ENCODE results near the gene AKAP9.
"Not testable (repeated sequence)": the region's sequence is repeated elsewhere in the genome, so short reads cannot be mapped to it uniquely, and the experiment has no call there.

AKAP9 gene

DNA sequence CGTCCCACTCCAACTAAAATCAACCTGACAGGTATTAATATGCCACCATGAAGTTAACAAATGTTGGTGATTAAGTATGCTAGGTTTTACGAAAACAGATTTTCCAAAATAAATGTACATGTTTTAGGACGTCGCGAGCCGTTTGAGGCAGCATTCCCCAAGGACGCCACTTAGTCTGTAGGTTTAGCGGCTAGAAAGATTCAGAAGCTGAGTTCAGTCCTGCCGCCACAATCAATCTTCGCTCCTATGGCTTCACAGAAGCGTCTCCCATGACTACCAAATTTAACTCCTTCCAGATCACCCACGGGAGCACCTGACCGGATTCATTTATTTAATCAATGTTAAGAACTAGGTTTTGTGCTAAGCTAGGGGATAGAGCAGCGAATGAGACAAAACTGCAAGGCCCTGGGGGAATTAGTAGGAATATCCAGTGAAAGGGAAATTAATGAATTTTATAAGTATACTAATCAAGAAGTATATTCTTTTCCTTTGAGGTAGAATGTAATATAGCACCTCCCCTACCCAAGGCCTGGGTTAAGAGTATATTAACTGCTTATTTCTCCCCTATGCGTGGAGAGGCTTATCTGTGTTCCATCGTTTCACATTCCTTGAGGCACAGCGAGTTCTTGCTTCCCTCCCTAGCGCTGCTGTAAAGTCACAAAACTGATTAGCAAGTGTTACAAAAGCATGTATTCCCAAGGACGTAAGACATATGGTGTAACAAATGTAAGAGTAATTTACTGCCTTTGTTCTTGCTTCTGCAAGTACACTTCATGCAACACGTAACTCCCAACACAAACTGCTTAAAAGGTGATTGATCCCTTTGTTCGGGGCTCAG, 194.6 kb downstream of the AKAP9 start:
- H3K36me3 ChIP-seq (ENCODE audit: control insufficient read depth in 1 of 2, insufficient read depth in 2 of 2, low read length in 2 of 2), result peaks cover 0 to 8% of the 10 kb centered on the region in 2 donors
- no peaks in the 10 kb centered on the region for H3K9me3 ChIP-seq (ENCODE audit: control insufficient read depth in 1 of 2, low read length in 2 of 2)
- peaks cover 6 to 10% of the 10 kb centered on the region in 2 donors for H3K4me1 ChIP-seq (ENCODE audit: control insufficient read depth in 1 of 2, insufficient read depth in 2 of 2, low read length in 2 of 2)
- H3K27me3 ChIP-seq (ENCODE audit: low read depth, low read length), result no peaks in the 10 kb centered on the region
- H3K27ac ChIP-seq (ENCODE audit: low read length), result peak overlapping the region; percentile 95
- H3K4me3 ChIP-seq (ENCODE audit: low read depth in 1 of 2, low read length in 2 of 2), result peak overlapping the region; percentile 89 to 97

DNA sequence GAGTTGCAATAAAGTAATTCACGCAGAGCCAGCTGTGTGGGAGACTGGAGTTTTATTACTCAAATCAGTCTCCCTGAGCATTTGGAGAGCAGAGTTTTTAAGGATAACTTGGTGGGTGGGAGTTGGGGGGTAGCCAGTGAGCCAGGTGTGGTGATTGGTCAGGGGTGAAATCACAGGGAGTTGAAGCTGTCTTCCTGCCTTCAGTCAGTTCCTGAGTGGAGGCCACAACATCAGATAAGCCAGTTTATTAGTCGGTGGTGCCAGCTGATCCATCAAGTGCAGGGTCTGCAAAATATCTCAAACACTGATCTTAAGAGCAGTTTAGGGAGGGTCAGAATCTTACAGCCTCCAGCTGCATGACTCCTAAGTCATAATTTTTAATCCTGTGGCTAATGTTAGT, 196.9 kb downstream of the AKAP9 start:
- H3K36me3 ChIP-seq (ENCODE audit: control insufficient read depth in 1 of 2, insufficient read depth in 2 of 2, low read length in 2 of 2), result no peaks in the 10 kb centered on the region
- H3K4me3 ChIP-seq (ENCODE audit: low read depth in 1 of 2, low read length in 2 of 2), result no peak overlapping the region
- H3K9me3 ChIP-seq (ENCODE audit: control insufficient read depth in 1 of 2, low read length in 2 of 2), result no peaks in the 10 kb centered on the region
- no peaks in the 10 kb centered on the region for H3K27me3 ChIP-seq (ENCODE audit: low read depth, low read length)
- peaks cover 0 to 4% of the 10 kb centered on the region in 2 donors for H3K4me1 ChIP-seq (ENCODE audit: control insufficient read depth in 1 of 2, insufficient read depth in 2 of 2, low read length in 2 of 2)
- H3K27ac ChIP-seq (ENCODE audit: low read length), result no peak overlapping the region

DNA sequence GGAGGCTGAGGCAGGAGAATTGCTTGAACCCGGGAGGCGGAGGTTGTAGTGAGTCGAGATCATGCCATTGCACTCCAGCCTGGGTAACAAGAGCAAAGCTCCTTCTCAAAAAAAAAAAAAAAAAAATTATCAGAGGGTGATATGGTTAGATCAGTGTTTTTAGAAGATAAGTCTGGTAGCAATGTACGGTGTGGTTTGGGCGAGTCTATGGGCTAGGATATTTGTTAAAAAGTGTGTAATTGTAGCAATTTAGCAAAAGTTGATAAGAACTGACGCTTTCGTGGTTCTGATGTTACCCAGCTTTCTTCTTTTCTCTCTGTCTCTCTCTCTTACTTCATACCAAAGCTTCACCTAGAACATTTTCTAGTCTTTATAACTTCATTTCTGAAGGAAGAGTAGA, 200.5 kb downstream of the AKAP9 start:
- no peak overlapping the region for H3K27ac ChIP-seq (ENCODE audit: low read length)
- no peaks in the 10 kb centered on the region for H3K27me3 ChIP-seq (ENCODE audit: low read depth, low read length)
- no peaks in the 10 kb centered on the region for H3K4me1 ChIP-seq (ENCODE audit: control insufficient read depth in 1 of 2, insufficient read depth in 2 of 2, low read length in 2 of 2)
- no peak overlapping the region for H3K4me3 ChIP-seq (ENCODE audit: low read depth in 1 of 2, low read length in 2 of 2)
- H3K36me3 ChIP-seq (ENCODE audit: control insufficient read depth in 1 of 2, insufficient read depth in 2 of 2, low read length in 2 of 2), result no peaks in the 10 kb centered on the region
- H3K9me3 ChIP-seq (ENCODE audit: control insufficient read depth in 1 of 2, low read length in 2 of 2), result no peaks in the 10 kb centered on the region

DNA sequence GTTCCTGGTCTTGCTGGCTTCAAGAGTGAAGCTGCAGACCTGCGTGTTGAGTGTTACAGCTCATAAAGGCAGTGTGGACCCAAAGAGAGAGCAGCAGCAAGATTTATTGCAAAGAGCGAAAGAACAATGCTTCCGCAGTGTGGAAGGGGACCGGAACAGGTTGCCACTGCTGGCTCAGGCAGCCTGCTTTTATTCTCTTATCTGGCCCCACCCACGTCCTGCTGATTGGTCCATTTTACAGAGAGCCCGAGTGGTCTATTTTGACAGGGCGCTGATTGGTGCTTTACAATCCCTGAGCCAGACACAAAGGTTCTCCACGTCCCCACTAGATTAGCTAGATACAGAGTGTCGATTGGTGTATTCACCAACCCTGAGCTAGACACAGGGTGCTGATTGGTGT, 202.1 kb downstream of the AKAP9 start:
- not testable (repeated sequence) for H3K4me3 ChIP-seq (ENCODE audit: low read depth in 1 of 2, low read length in 2 of 2); H3K36me3 ChIP-seq (ENCODE audit: control insufficient read depth in 1 of 2, insufficient read depth in 2 of 2, low read length in 2 of 2); H3K27ac ChIP-seq (ENCODE audit: low read length); H3K27me3 ChIP-seq (ENCODE audit: low read depth, low read length); H3K9me3 ChIP-seq (ENCODE audit: control insufficient read depth in 1 of 2, low read length in 2 of 2); H3K4me1 ChIP-seq (ENCODE audit: control insufficient read depth in 1 of 2, insufficient read depth in 2 of 2, low read length in 2 of 2)

DNA sequence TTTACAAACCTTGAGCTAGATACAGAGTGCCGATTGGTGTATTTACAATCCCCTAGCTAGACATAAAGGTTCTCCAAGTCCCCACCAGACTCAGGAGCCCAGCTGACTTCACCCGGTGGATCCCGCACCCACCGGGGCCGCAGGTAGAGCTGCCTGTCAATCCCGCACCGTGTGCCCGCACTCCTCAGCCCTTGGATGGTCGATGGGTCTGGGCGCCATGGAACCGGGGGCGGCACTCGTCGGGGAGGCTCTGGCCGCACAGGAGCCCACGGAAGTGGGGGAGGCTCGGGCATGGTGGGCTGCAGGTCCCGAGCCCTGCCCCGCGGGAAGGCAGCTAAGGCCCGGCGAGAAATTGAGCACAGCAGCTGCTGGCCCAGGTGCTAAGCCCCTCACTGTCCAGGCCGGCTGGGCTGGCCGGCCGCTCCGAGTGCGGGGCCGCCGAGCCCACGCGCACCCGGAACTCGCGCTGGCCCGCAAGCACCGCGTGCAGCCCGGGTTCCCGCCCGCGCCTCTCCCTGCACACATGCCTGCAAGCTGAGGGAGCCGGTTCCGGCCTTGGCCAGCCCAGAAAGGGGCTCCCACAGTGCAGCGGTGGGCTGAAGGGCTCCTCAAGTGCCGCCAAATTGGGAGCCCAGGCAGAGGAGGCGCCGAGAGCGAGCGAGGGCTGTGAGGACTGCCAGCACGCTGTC, 202.7 kb downstream of the AKAP9 start:
- not testable (repeated sequence) for H3K4me3 ChIP-seq (ENCODE audit: low read depth in 1 of 2, low read length in 2 of 2); H3K9me3 ChIP-seq (ENCODE audit: control insufficient read depth in 1 of 2, low read length in 2 of 2); H3K4me1 ChIP-seq (ENCODE audit: control insufficient read depth in 1 of 2, insufficient read depth in 2 of 2, low read length in 2 of 2); H3K27me3 ChIP-seq (ENCODE audit: low read depth, low read length); H3K27ac ChIP-seq (ENCODE audit: low read length); H3K36me3 ChIP-seq (ENCODE audit: control insufficient read depth in 1 of 2, insufficient read depth in 2 of 2, low read length in 2 of 2)

DNA sequence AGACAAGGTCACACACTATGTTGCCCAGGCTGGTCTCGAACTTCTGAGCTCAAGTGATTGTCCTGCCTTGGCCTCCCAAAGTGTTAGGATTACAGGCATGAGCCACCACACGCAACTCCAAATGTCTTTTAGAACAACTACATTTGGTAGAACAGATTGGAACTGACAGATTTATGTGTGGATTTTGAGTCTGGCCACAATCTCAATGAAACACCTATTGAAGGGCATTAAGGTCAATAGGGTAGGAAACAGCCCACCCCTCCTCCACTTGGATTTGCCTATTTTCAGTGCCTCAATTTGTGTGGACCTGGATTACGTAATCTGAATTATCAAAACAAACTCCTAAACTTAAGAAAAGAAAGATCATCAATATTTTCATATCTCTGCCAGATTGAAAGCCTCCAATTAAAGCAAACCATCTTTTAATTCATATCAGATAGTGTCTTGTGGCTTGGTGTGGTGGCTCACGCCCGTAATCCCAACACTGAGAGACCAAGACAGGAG, 209.1 kb downstream of the AKAP9 start:
- Histone ChIP-seq H3K27ac (ENCODE audit: low read length) (no peak overlapping the region), H3K36me3 (ENCODE audit: control insufficient read depth in 1 of 2, insufficient read depth in 2 of 2, low read length in 2 of 2) (no peaks in the 10 kb centered on the region), H3K4me1 (ENCODE audit: control insufficient read depth in 1 of 2, insufficient read depth in 2 of 2, low read length in 2 of 2) (no peaks in the 10 kb centered on the region), H3K4me3 (ENCODE audit: low read depth in 1 of 2, low read length in 2 of 2) (no peak overlapping the region), H3K27me3 (ENCODE audit: low read depth, low read length) (no peaks in the 10 kb centered on the region), H3K9me3 (ENCODE audit: control insufficient read depth in 1 of 2, low read length in 2 of 2) (no peaks in the 10 kb centered on the region)

DNA sequence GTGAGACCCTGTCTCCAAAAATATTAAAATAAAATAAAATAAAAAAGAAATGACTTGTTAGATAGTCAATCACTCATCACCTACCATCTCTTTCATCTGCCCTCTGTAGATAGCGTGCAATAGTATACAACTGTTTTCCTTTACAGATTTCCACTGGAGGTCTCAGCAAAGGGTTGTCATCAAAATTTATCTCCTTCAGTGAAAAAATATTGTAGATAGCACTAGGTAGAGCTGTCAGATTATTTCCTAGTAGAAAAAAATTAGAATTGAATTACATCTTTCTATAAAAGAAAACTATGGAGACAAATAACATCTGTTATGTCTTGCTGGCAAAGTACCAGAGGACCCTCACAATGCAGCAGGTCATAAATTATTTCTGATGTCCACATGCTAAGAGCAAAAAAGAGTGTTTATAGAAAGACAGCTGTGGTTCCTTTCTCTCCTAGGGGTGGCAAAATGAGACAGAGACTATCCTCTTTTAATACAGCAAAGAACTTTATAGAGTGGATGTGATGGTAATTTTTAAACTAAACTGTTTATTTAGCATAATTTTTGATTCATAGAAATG, 209.9 kb downstream of the AKAP9 start:
- Histone ChIP-seq H3K36me3 (ENCODE audit: control insufficient read depth in 1 of 2, insufficient read depth in 2 of 2, low read length in 2 of 2) (no peaks in the 10 kb centered on the region), H3K9me3 (ENCODE audit: control insufficient read depth in 1 of 2, low read length in 2 of 2) (no peaks in the 10 kb centered on the region), H3K4me3 (ENCODE audit: low read depth in 1 of 2, low read length in 2 of 2) (no peak overlapping the region), H3K27me3 (ENCODE audit: low read depth, low read length) (no peaks in the 10 kb centered on the region), H3K4me1 (ENCODE audit: control insufficient read depth in 1 of 2, insufficient read depth in 2 of 2, low read length in 2 of 2) (no peaks in the 10 kb centered on the region), H3K27ac (ENCODE audit: low read length) (no peak overlapping the region)

DNA sequence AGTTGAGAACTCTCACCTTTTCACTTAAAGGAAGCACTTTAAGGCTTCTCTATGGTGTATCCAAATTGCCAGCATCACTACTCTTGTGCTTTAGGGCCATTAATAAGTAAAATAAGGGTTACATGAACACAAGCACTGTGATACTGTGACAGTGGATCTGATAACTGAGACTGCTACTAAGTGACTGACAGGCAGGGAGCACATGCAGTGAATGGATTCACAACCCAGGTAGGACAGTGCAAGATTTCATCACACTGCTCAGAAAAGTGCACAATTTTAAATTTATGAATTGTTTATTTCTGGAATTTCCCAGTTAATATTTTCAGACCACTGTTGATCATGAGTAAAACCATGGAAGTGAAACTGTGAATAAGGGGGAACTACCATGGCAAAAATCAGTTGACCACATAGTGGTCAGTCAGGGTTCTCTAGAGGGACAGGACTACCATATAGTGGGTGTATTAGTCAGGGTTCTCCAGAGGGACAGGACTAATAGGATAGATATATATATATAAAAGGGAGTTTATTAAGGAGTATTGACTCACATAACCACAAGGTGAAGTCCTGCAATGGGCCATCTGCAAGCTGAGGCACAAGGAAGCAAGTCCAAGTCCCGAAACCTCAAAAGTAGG, 214.6 kb downstream of the AKAP9 start:
- H3K27me3 ChIP-seq (ENCODE audit: low read depth, low read length), result no peaks in the 10 kb centered on the region
- no peak overlapping the region for H3K27ac ChIP-seq (ENCODE audit: low read length)
- no peaks in the 10 kb centered on the region for H3K9me3 ChIP-seq (ENCODE audit: control insufficient read depth in 1 of 2, low read length in 2 of 2)
- no peaks in the 10 kb centered on the region for H3K4me1 ChIP-seq (ENCODE audit: control insufficient read depth in 1 of 2, insufficient read depth in 2 of 2, low read length in 2 of 2)
- H3K36me3 ChIP-seq (ENCODE audit: control insufficient read depth in 1 of 2, insufficient read depth in 2 of 2, low read length in 2 of 2), result no peaks in the 10 kb centered on the region
- no peak overlapping the region for H3K4me3 ChIP-seq (ENCODE audit: low read depth in 1 of 2, low read length in 2 of 2)

DNA sequence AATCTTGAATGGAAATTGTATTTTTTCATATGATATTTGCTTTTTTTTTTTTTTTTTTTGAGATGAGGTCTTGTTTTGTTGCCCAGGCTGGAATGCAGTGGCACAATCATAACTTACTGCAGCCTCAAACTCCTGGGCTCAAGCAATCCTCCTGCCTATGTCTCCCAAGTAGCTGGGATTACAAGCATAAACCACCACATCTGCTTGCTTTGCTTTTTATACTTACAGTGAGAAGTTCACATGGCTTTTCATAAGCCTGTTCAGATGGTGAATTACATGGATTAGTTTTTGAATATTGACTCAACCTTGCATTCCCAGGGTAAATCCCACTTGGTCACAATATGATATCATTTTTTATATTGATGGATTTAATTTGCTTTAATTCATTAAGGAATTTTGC, 216.3 kb downstream of the AKAP9 start:
- Histone ChIP-seq H3K27ac (ENCODE audit: low read length) (no peak overlapping the region), H3K27me3 (ENCODE audit: low read depth, low read length) (no peaks in the 10 kb centered on the region), H3K4me3 (ENCODE audit: low read depth in 1 of 2, low read length in 2 of 2) (no peak overlapping the region), H3K36me3 (ENCODE audit: control insufficient read depth in 1 of 2, insufficient read depth in 2 of 2, low read length in 2 of 2) (no peaks in the 10 kb centered on the region), H3K4me1 (ENCODE audit: control insufficient read depth in 1 of 2, insufficient read depth in 2 of 2, low read length in 2 of 2) (no peaks in the 10 kb centered on the region), H3K9me3 (ENCODE audit: control insufficient read depth in 1 of 2, low read length in 2 of 2) (no peaks in the 10 kb centered on the region)

DNA sequence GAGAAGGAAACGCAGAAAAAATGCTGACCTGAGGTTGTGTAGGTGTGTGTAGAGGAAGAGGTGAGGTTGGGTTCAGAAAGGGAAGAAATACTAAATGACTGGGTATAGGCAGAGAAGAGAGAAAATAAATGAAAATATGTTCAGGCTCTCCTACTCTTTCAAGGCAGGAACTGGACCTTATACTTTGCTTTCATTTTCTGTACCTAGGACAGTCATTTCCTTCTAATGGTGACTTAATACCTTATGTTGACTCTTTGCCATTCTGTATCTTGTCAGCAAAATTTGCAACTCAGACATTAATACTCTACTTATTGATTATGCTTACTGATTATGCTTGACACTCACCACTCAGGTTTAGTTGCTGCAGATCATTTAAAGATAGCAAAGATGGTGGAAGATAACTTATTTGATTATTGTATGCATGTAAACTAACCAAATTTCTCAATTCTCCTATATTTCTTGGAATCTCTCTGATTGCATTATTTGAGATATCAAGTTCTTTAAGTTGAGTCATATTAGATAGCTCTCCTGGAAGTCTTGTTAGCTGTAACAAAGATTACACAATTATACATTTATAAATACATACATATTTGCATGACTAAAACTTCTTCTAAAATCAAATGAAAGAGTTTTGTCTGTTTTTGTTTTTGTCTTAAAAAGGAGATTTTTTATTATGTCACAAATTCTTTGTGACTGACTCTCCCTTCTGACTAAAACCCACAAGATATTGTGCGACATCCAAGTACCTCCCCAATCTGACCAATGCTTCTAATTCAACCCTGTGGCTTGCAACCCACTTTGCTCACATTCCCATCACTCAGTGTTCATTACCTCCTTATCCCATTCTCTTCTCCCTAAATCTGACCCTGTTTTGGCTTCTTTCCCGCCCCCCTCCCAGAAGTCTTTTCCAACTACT, 218.3 kb downstream of the AKAP9 start:
- H3K36me3 ChIP-seq (ENCODE audit: control insufficient read depth in 1 of 2, insufficient read depth in 2 of 2, low read length in 2 of 2), result no peaks in the 10 kb centered on the region
- H3K27ac ChIP-seq (ENCODE audit: low read length), result no peak overlapping the region
- no peak overlapping the region for H3K4me3 ChIP-seq (ENCODE audit: low read depth in 1 of 2, low read length in 2 of 2)
- no peaks in the 10 kb centered on the region for H3K9me3 ChIP-seq (ENCODE audit: control insufficient read depth in 1 of 2, low read length in 2 of 2)
- no peaks in the 10 kb centered on the region for H3K27me3 ChIP-seq (ENCODE audit: low read depth, low read length)
- H3K4me1 ChIP-seq (ENCODE audit: control insufficient read depth in 1 of 2, insufficient read depth in 2 of 2, low read length in 2 of 2), result no peaks in the 10 kb centered on the region
